ENCODE data around the gene CNN3.
A peak's percentile ranks its signal among the peaks of the same experiment; 100 is the strongest.

Gene CNN3

GRCh38 chr1:94926915-94927404, at the start of gene CNN3:
Gene CNN3, minus strand, starts transcription at chr1:94927110. Its CDS starts 216 bp downstream, at chr1:94926894.
- DNase-seq = peak; percentile 69 to 89 (median 75)

GRCh38 chr1:94974824-94975223, 47.9 kb upstream of the CNN3 start:
- peak in 2 of 3 donors; percentile 6 to 11 for DNase-seq

GRCh38 chr1:94974241-94974640, 47.3 kb upstream of the CNN3 start:
- no peak for DNase-seq

- DNase-seq = no peak
Observed at GRCh38 chr1:94973309-94973922, 46.5 kb upstream of the CNN3 start.

GRCh38 chr1:94971491-94971924, 44.6 kb upstream of the CNN3 start:
- no peak for DNase-seq

GRCh38 chr1:94970783-94971182, 43.9 kb upstream of the CNN3 start:
- no peak for DNase-seq

GRCh38 chr1:94969137-94969536, 42.2 kb upstream of the CNN3 start:
- DNase-seq = no peak

GRCh38 chr1:94966033-94966432, 39.1 kb upstream of the CNN3 start:
- DNase-seq = no peak

- DNase-seq = no peak
Observed at GRCh38 chr1:94963864-94964263, 37.0 kb upstream of the CNN3 start.

GRCh38 chr1:94962409-94963265, 35.7 kb upstream of the CNN3 start:
- peak; percentile 50 to 63 (median 58) for DNase-seq

GRCh38 chr1:94961988-94962387, 35.1 kb upstream of the CNN3 start:
- no peak for DNase-seq

GRCh38 chr1:94961582-94961981, 34.7 kb upstream of the CNN3 start:
- no peak for DNase-seq

- DNase-seq = no peak
Observed at GRCh38 chr1:94958081-94958480, 31.2 kb upstream of the CNN3 start.

GRCh38 chr1:94955767-94956632, 29.1 kb upstream of the CNN3 start:
- DNase-seq = no peak

GRCh38 chr1:94954263-94955220, 27.6 kb upstream of the CNN3 start:
- no peak for DNase-seq

GRCh38 chr1:94953746-94954145, 26.8 kb upstream of the CNN3 start:
- no peak for DNase-seq

GRCh38 chr1:94953107-94953506, 26.2 kb upstream of the CNN3 start:
- no peak for DNase-seq

GRCh38 chr1:94952539-94952938, 25.6 kb upstream of the CNN3 start:
- no peak for DNase-seq

- DNase-seq = no peak
Observed at GRCh38 chr1:94951509-94952208, 24.7 kb upstream of the CNN3 start.

GRCh38 chr1:94951046-94951445, 24.1 kb upstream of the CNN3 start:
- DNase-seq = no peak

All from suppressor macrophage treated with lipopolysaccharide for 1 hour (primary cell).